HCT116 (cell line): Measurements from ENCODE around the gene AQP1. TPM values are rescaled to one million over a fixed set of nuclear protein-coding genes. Genes with fewer than 3 reads are reported as not detected.

ENCODE experiments used
- ATAC-seq: fragments of 200-7000 bp; cut with Tn5 transposase; 2 replicates; pipeline ENCODE4 v1.9.1; 2020; ENCODE audit warnings: mild to moderate bottlenecking, moderate library complexity
- BruUV-seq: library from RNA; stranded (reverse); fragments of 400-500 nt; replicated peaks from 2 replicates; lab custom pipeline; 2021; lab: Mats Ljungman, UMichigan
- CTCF ChIA-PET: fragments of 300-600 bp; sonication (Branson Sonifier 250); formaldehyde crosslinking; loops from one replicate; lab custom pipeline; 2021; ENCODE audit warnings: antibody characterized with exemption; lab: Charles Lee
- POLR2A ChIA-PET: fragments of 300-600, 350-600 bp; sonication (Branson Sonifier 250); formaldehyde crosslinking; loops from one replicate; lab custom pipeline; 2021; ENCODE audit warnings: antibody characterized with exemption; lab: Charles Lee
- RAD21 ChIA-PET, 2 experiments: fragments of 300-600 bp; sonication (Branson Sonifier 250); formaldehyde crosslinking; loops; one replicate each; lab custom pipeline; 2023; ENCODE audit warnings: low total read pairs in 2 of 2; ENCODE audit not compliant: uncharacterized antibody in 2 of 2, unreplicated experiment in 2 of 2, low non-redundant PET in 1 of 2; lab: Charles Lee
- DNase-seq: peaks from one replicate; pipeline ENCODE4 v3.0.0-alpha.2; 2010; ENCODE audit warnings: low read depth, low spot score
- H2AFZ ChIP-seq: fragments of 200-600 bp; shearing (Covaris generic), sonication (generic); 2 replicates; pipeline ENCODE4 v1.6.1; 2017; ENCODE audit warnings: low read depth, mixed run types, mixed read lengths, antibody characterized with exemption, low read length; ENCODE audit not compliant: poor library complexity, severe bottlenecking
- H3K27ac ChIP-seq: 2 replicates; pipeline ENCODE4 v1.5.1; 2012; ENCODE audit warnings: low read depth, low read length
- H3K27me3 ChIP-seq: fragments of 200-600 bp; sonication (generic); 2 replicates; pipeline ENCODE4 v1.6.1; 2016; ENCODE audit warnings: mixed run types, low read length, mixed read lengths; ENCODE audit not compliant: insufficient read depth
- H3K36me3 ChIP-seq, 2 experiments: fragments of 200-500 bp in 1 of 2; fragments of 200-600 bp in 1 of 2; sonication (Bioruptor generic) in 1 of 2; sonication (generic) in 1 of 2; 2 replicates each; pipeline versions ENCODE4 v1.5.1 to v1.6.1; 2014 to 2016; ENCODE audit warnings: low read length in 2 of 2, inconsistent platforms in 1 of 2, mixed read lengths in 1 of 2, mixed run types in 1 of 2; ENCODE audit not compliant: insufficient read depth in 2 of 2, control insufficient read depth in 1 of 2
- H3K4me1 ChIP-seq, 2 experiments: fragments of 200-600 bp in 1 of 2; sonication (generic) in 1 of 2; 2 replicates each; pipeline versions ENCODE4 v1.5.1 to v1.6.1; 2012 to 2017; ENCODE audit warnings: low read length in 2 of 2, inconsistent platforms in 1 of 2, mild to moderate bottlenecking in 1 of 2, mixed read lengths in 1 of 2, mixed run types in 1 of 2, moderate library complexity in 1 of 2; ENCODE audit not compliant: insufficient read depth in 2 of 2, control insufficient read depth in 1 of 2
- H3K4me2 ChIP-seq: fragments of 200-600 bp; sonication (generic); 2 replicates; pipeline ENCODE4 v1.6.1; 2017; ENCODE audit warnings: mixed run types, low read length, mixed read lengths
- H3K4me3 ChIP-seq, 2 experiments: fragments of 200-600 bp in 1 of 2; sonication (generic) in 1 of 2; replicated peaks in 1 of 2; 2 replicates each; pipeline ENCODE4 v1.5.1; 2011 to 2016; ENCODE audit warnings: low read length in 2 of 2, control low read depth in 1 of 2, low read depth in 1 of 2, mild to moderate bottlenecking in 1 of 2, mixed read lengths in 1 of 2, mixed run types in 1 of 2
- H3K79me2 ChIP-seq: fragments of 200-600 bp; sonication (generic); 2 replicates; pipeline ENCODE4 v1.6.1; 2017; ENCODE audit warnings: mild to moderate bottlenecking, mixed run types, low read length, moderate library complexity, mixed read lengths; ENCODE audit not compliant: insufficient read depth
- H3K9ac ChIP-seq: fragments of 200-600 bp; sonication (generic); 2 replicates; pipeline ENCODE4 v1.6.1; 2016; ENCODE audit warnings: low read length, mixed read lengths
- H3K9me2 ChIP-seq: fragments of 200-600 bp; sonication (generic), shearing (Covaris generic); 2 replicates; pipeline ENCODE4 v1.6.1; 2017; ENCODE audit warnings: mixed run types, mild to moderate bottlenecking, moderate library complexity; ENCODE audit not compliant: insufficient read depth
- H3K9me3 ChIP-seq, 2 experiments: fragments of 200-500 bp in 1 of 2; fragments of 200-600 bp in 1 of 2; sonication (Bioruptor generic) in 1 of 2; sonication (generic) in 1 of 2; 2 replicates each; pipeline ENCODE4 v1.6.1; 2014 to 2017; ENCODE audit warnings: low read length in 2 of 2, mixed read lengths in 2 of 2, inconsistent platforms in 1 of 2, low read depth in 1 of 2, mild to moderate bottlenecking in 1 of 2, mixed run types in 1 of 2, moderate library complexity in 1 of 2; ENCODE audit not compliant: control insufficient read depth in 1 of 2, insufficient read depth in 1 of 2
- H4K20me1 ChIP-seq: fragments of 200-600 bp; sonication (generic), shearing (Covaris generic); 2 replicates; pipeline ENCODE4 v1.6.1; 2017; ENCODE audit warnings: mixed run types, mild to moderate bottlenecking, moderate library complexity; ENCODE audit not compliant: insufficient read depth
- SIN3A ChIP-seq: IDR thresholded peaks from 2 replicates; pipeline ENCODE4 v1.6.1; 2012; ENCODE audit warnings: low read depth
- SRF ChIP-seq: IDR thresholded peaks from 2 replicates; pipeline ENCODE4 v1.6.1; 2012; ENCODE audit warnings: low read depth
- YY1 ChIP-seq: IDR thresholded peaks from 2 replicates; pipeline ENCODE4 v1.6.1; 2011; ENCODE audit warnings: low read length, low read depth, moderate library complexity, mild to moderate bottlenecking; ENCODE audit not compliant: insufficient replicate concordance; ENCODE audit errors: extremely low read depth
- ZBTB33 ChIP-seq: IDR thresholded peaks from 2 replicates; pipeline ENCODE4 v1.6.1; 2011; ENCODE audit warnings: mild to moderate bottlenecking, low read length, moderate library complexity; ENCODE audit not compliant: insufficient replicate concordance; ENCODE audit errors: extremely low read depth
- ZFX ChIP-seq: fragments of 450-650 bp; IDR thresholded peaks from 2 replicates; pipeline ENCODE4 v1.6.1; 2017
- ZNF274 ChIP-seq: fragments of 200-500 bp; sonication (Bioruptor generic); IDR thresholded peaks from 2 replicates; pipeline ENCODE4 v1.6.1; 2014; ENCODE audit warnings: mild to moderate bottlenecking, low read depth, low read length, inconsistent platforms
- intact Hi-C: fragments of 100-400 bp; cut with micrococcal nuclease; formaldehyde crosslinking; loops from 2 replicates; pipeline ENCODE4 v1.10.0; 2022
- total RNA-seq: library from RNA; stranded (reverse); gene quantifications from one replicate; pipeline ENCODE4 v1.2.1, GENCODE V29; 2021; ENCODE audit not compliant: unreplicated experiment

Gene AQP1
- total RNA-seq, 1 experiment from 2014 or later = 2.0 TPM

- H3K27me3 ChIP-seq = no peaks in the 10 kb centered on the region
- CTCF ChIA-PET = no interaction called here
- intact Hi-C loops = no loop called here
Observed at GRCh38 chr7:30912986-30913811, 1.5 kb downstream of the AQP1 start.

More at GRCh38 chr7:30912986-30913811, 1.5 kb downstream of the AQP1 start:
- POLR2A ChIA-PET = no interaction called here
- Histone ChIP-seq H2AFZ (no peak overlapping the region), H3K27ac (no peak overlapping the region), H3K9me2 (no peaks in the 10 kb centered on the region), H3K9me3 (no peaks in the 10 kb centered on the region), H3K36me3 (no peaks in the 10 kb centered on the region), H3K4me1 (peaks cover 10 to 21% of the 10 kb centered on the region in 2 experiments), H4K20me1 (no peaks in the 10 kb centered on the region), H3K4me2 (no peak overlapping the region), H3K79me2 (no peaks in the 10 kb centered on the region), H3K9ac (no peak overlapping the region), H3K4me3 (no peak overlapping the region)
- DNase-seq (no peak), ATAC-seq (no peak)
- RAD21 ChIA-PET = no interaction called here
- BruUV-seq = no TSS peak
- TF ChIP-seq ZNF274 (no peak), SRF (no peak), YY1 (no peak), ZBTB33 (no peak), SIN3A (no peak), ZFX (no peak)
- TF ChIP-seq, all 23 proteins: peak for 0
